Liver (tissue), 9 donors: ENCODE measurements around the gene ATP6V0D1. TPM values are rescaled to one million over a fixed set of nuclear protein-coding genes. Genes with fewer than 3 reads are reported as not detected.

ENCODE experiments used
- DNase-seq: peaks from one replicate; pipeline ENCODE4 v3.0.0-alpha.2; 2017; ENCODE audit warnings: low spot score
- H3K27ac ChIP-seq, 2 donors: one replicate each; pipeline ENCODE4 v1.7.0; 2013; ENCODE audit warnings: inconsistent platforms in 2 of 2, low read length in 2 of 2, control low read depth in 1 of 2, low read depth in 1 of 2, mild to moderate bottlenecking in 1 of 2
- H3K27me3 ChIP-seq, 4 donors: one replicate each; pipeline versions ENCODE4 v1.6.1 to v1.7.0; 2013; ENCODE audit warnings: low read length in 3 of 4, inconsistent platforms in 1 of 4, mild to moderate bottlenecking in 1 of 4, moderate library complexity in 1 of 4; ENCODE audit not compliant: control insufficient read depth in 4 of 4, insufficient read depth in 4 of 4
- H3K36me3 ChIP-seq, 4 donors: one replicate each; pipeline versions ENCODE4 v1.6.1 to v1.7.0; 2013; ENCODE audit warnings: low read length in 3 of 4, mild to moderate bottlenecking in 3 of 4, low read depth in 1 of 4, moderate library complexity in 1 of 4; ENCODE audit not compliant: control insufficient read depth in 4 of 4, insufficient read depth in 3 of 4
- H3K4me1 ChIP-seq, 4 donors: one replicate each; pipeline versions ENCODE4 v1.6.1 to v1.7.0; 2013; ENCODE audit warnings: low read length in 3 of 4, mild to moderate bottlenecking in 3 of 4, moderate library complexity in 1 of 4; ENCODE audit not compliant: control insufficient read depth in 4 of 4, insufficient read depth in 4 of 4
- H3K4me3 ChIP-seq, 3 donors: one replicate each; pipeline versions ENCODE4 v1.6.1 to v1.7.0; 2013; ENCODE audit warnings: low read length in 3 of 3, control low read depth in 1 of 3, low read depth in 1 of 3, mild to moderate bottlenecking in 1 of 3
- H3K9ac ChIP-seq, 2 donors: one replicate each; pipeline ENCODE4 v1.7.0; 2013; ENCODE audit warnings: low read length in 2 of 2, mild to moderate bottlenecking in 2 of 2, moderate library complexity in 2 of 2, control low read depth in 1 of 2, low read depth in 1 of 2
- H3K9me3 ChIP-seq, 4 donors: one replicate each; pipeline versions ENCODE4 v1.6.1 to v1.7.0; 2013; ENCODE audit warnings: low read length in 3 of 4; ENCODE audit not compliant: control insufficient read depth in 4 of 4
- CTCF ChIP-seq: fragments of 150-350 bp; IDR thresholded peaks from 2 replicates; pipeline ENCODE4 v1.5.1; 2017; ENCODE audit warnings: improper control_type of control experiment, low read depth, low read length; ENCODE audit not compliant: missing input control
- EGR1 ChIP-seq, 2 donors: IDR thresholded peaks; 2 replicates each; pipeline ENCODE4 v1.6.1; 2016 to 2018; ENCODE audit warnings: antibody characterized with exemption in 2 of 2, low read depth in 2 of 2
- FOXA1 ChIP-seq: IDR thresholded peaks from 2 replicates; pipeline ENCODE4 v1.6.1; 2016; ENCODE audit warnings: antibody characterized with exemption
- FOXA2 ChIP-seq: IDR thresholded peaks from 2 replicates; pipeline ENCODE4 v1.6.1; 2016; ENCODE audit warnings: antibody characterized with exemption
- GABPA ChIP-seq, 2 donors: IDR thresholded peaks in 1 of 2; conservative IDR thresholded peaks in 1 of 2; 2 replicates each; pipeline ENCODE4 v1.6.1; 2016; ENCODE audit warnings: antibody characterized with exemption in 2 of 2, mild to moderate bottlenecking in 1 of 2, moderate library complexity in 1 of 2
- HNF4A ChIP-seq, 2 donors: conservative IDR thresholded peaks; 2 replicates each; pipeline ENCODE4 v1.6.1; 2016; ENCODE audit warnings: antibody characterized with exemption in 2 of 2, mild to moderate bottlenecking in 2 of 2
- HNF4G ChIP-seq: IDR thresholded peaks from 2 replicates; pipeline ENCODE4 v1.6.1; 2016; ENCODE audit warnings: antibody characterized with exemption
- JUND ChIP-seq, 2 donors: IDR thresholded peaks; 2 replicates each; pipeline ENCODE4 v1.6.1; 2016; ENCODE audit warnings: antibody characterized with exemption in 2 of 2
- NR2F2 ChIP-seq: IDR thresholded peaks from 2 replicates; pipeline ENCODE4 v1.6.1; 2016; ENCODE audit warnings: antibody characterized with exemption
- RAD21 ChIP-seq, 2 donors: IDR thresholded peaks; 2 replicates each; pipeline ENCODE4 v1.6.1; 2016; ENCODE audit warnings: antibody characterized with exemption in 2 of 2, mild to moderate bottlenecking in 2 of 2
- RXRA ChIP-seq, 2 donors: IDR thresholded peaks; 2 replicates each; pipeline ENCODE4 v1.6.1; 2017 to 2018; ENCODE audit warnings: antibody characterized with exemption in 2 of 2, mild to moderate bottlenecking in 1 of 2
- SP1 ChIP-seq: IDR thresholded peaks from 2 replicates; pipeline ENCODE4 v1.6.1; 2018; ENCODE audit warnings: antibody characterized with exemption, mild to moderate bottlenecking
- TAF1 ChIP-seq: conservative IDR thresholded peaks from 2 replicates; pipeline ENCODE4 v1.6.1; 2016; ENCODE audit warnings: antibody characterized with exemption, mild to moderate bottlenecking
- YY1 ChIP-seq: IDR thresholded peaks from 2 replicates; pipeline ENCODE4 v1.6.1; 2016; ENCODE audit warnings: antibody characterized with exemption, mild to moderate bottlenecking
- WGBS: extraction: QIAGEN DNeasy Blood & Tissue Kit; methylation state at CpG from one replicate; pipeline ENCODE4 v1.1.7; 2013; 5-methylcytosine and 5-hydroxymethylcytosine counted together
- polyA plus RNA-seq, 2 donors: library from polyadenylated mRNA; stranded (reverse) in 1 of 2; unstranded in 1 of 2; fragments of 200-250 nt in 1 of 2; fragments of >200 nt in 1 of 2; fragmentation: Nextera tagmentation in 1 of 2; extraction: Ambion mirVana in 1 of 2; gene quantifications; one replicate each; pipeline versions ENCODE4 v1.2.1 to v1.2.3, GENCODE V29; 2013 to 2015
- total RNA-seq, 2 donors: library from RNA; depleted of rRNA; stranded (reverse); fragments of >200 nt; gene quantifications; one replicate each; pipeline ENCODE4 v1.2.3, GENCODE V29; 2014
- TF ChIP-seq, protein P1 (sequence below): IDR thresholded peaks from 2 replicates; pipeline ENCODE4 v1.6.1; 2016; ENCODE audit warnings: antibody characterized with exemption
- TF ChIP-seq, protein P2 (sequence below): IDR thresholded peaks from 2 replicates; pipeline ENCODE4 v1.6.1; 2016; ENCODE audit warnings: antibody characterized with exemption
- TF ChIP-seq, protein P3 (sequence below): IDR thresholded peaks from 2 replicates; pipeline ENCODE4 v1.6.1; 2016; ENCODE audit warnings: antibody characterized with exemption
- TF ChIP-seq, protein P4 (sequence below): IDR thresholded peaks from 2 replicates; pipeline ENCODE4 v1.6.1; 2016; ENCODE audit warnings: antibody characterized with exemption, mild to moderate bottlenecking
- donor health status: healthy.
- donor health status: healthy.
- donor health status: healthy.
- donor health status: healthy.
- donor health status: healthy.

Gene ATP6V0D1
- total and polyA plus RNA-seq, 4 donors = 47.6 to 80.2 (median 66.6) TPM

GRCh38 chr16:67419931-67420330 is 61.0 kb downstream of the ATP6V0D1 start (continued):
- TF ChIP-seq, protein P1, sequence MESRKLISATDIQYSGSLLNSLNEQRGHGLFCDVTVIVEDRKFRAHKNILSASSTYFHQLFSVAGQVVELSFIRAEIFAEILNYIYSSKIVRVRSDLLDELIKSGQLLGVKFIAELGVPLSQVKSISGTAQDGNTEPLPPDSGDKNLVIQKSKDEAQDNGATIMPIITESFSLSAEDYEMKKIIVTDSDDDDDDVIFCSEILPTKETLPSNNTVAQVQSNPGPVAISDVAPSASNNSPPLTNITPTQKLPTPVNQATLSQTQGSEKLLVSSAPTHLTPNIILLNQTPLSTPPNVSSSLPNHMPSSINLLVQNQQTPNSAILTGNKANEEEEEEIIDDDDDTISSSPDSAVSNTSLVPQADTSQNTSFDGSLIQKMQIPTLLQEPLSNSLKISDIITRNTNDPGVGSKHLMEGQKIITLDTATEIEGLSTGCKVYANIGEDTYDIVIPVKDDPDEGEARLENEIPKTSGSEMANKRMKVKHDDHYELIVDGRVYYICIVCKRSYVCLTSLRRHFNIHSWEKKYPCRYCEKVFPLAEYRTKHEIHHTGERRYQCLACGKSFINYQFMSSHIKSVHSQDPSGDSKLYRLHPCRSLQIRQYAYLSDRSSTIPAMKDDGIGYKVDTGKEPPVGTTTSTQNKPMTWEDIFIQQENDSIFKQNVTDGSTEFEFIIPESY = no peak

DNA sequence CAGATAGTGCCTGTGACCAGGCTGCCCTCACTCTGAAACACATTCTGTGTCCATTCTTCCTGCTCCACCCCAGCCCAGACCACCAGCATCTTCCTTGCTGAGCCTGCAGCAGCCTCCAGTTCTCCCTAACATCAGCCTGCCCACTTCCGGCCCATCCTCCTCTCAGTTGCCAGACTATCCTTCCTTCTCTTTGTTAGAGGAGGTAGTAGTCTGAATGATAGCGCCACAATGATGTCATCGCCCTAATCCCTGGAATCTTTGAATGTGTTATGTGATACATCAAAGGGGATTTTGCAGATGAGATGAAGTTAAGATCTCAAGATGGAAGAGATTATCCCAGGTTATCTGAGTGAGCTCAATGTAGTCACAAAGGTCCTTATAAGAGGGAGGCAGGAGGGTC is 61.5 kb downstream of the ATP6V0D1 start:
- H3K36me3 ChIP-seq = no peaks in the 10 kb centered on the region
- peaks cover 5 to 10% (median 7%) of the 10 kb centered on the region in 4 donors for H3K4me1 ChIP-seq
- H3K9me3 ChIP-seq = no peaks in the 10 kb centered on the region
- no peak overlapping the region for H3K4me3 ChIP-seq
- H3K27ac ChIP-seq = no peak overlapping the region
- no peaks in the 10 kb centered on the region for H3K27me3 ChIP-seq
- WGBS = 91% methylated on average over 3 of the region's 3 CpGs
- H3K9ac ChIP-seq = no peak overlapping the region
- TF ChIP-seq RXRA (IDR thresholded peaks at IDR 0.05) = no peak
- TF ChIP-seq JUND (IDR thresholded peaks at IDR 0.05) = no peak
- TF ChIP-seq EGR1 (IDR thresholded peaks at IDR 0.05; ENCODE audit: low read depth in 2 of 2) = no peak
- TF ChIP-seq HNF4G = no peak
- TF ChIP-seq CTCF = no peak
- no peak for TF ChIP-seq YY1
- TF ChIP-seq, protein P1 = no peak
- TF ChIP-seq, protein P2, sequence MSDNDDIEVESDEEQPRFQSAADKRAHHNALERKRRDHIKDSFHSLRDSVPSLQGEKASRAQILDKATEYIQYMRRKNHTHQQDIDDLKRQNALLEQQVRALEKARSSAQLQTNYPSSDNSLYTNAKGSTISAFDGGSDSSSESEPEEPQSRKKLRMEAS = no peak
- no peak for TF ChIP-seq SP1
- TF ChIP-seq NR2F2 = no peak
- TF ChIP-seq, protein P3, sequence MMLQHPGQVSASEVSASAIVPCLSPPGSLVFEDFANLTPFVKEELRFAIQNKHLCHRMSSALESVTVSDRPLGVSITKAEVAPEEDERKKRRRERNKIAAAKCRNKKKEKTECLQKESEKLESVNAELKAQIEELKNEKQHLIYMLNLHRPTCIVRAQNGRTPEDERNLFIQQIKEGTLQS = no peak
- TF ChIP-seq HNF4A (conservative IDR thresholded peaks at IDR 0.05) = no peak
- TF ChIP-seq, protein P4, sequence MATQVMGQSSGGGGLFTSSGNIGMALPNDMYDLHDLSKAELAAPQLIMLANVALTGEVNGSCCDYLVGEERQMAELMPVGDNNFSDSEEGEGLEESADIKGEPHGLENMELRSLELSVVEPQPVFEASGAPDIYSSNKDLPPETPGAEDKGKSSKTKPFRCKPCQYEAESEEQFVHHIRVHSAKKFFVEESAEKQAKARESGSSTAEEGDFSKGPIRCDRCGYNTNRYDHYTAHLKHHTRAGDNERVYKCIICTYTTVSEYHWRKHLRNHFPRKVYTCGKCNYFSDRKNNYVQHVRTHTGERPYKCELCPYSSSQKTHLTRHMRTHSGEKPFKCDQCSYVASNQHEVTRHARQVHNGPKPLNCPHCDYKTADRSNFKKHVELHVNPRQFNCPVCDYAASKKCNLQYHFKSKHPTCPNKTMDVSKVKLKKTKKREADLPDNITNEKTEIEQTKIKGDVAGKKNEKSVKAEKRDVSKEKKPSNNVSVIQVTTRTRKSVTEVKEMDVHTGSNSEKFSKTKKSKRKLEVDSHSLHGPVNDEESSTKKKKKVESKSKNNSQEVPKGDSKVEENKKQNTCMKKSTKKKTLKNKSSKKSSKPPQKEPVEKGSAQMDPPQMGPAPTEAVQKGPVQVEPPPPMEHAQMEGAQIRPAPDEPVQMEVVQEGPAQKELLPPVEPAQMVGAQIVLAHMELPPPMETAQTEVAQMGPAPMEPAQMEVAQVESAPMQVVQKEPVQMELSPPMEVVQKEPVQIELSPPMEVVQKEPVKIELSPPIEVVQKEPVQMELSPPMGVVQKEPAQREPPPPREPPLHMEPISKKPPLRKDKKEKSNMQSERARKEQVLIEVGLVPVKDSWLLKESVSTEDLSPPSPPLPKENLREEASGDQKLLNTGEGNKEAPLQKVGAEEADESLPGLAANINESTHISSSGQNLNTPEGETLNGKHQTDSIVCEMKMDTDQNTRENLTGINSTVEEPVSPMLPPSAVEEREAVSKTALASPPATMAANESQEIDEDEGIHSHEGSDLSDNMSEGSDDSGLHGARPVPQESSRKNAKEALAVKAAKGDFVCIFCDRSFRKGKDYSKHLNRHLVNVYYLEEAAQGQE = no peak
- TF ChIP-seq FOXA2 = no peak
- TF ChIP-seq RAD21 (IDR thresholded peaks at IDR 0.05) = no peak
- no peak for TF ChIP-seq FOXA1
- no peak for TF ChIP-seq TAF1
- no peak for TF ChIP-seq GABPA (IDR thresholded peaks at IDR 0.05 in 1 of 2, conservative IDR thresholded peaks at IDR 0.05 in 1 of 2)
- no peak for DNase-seq
